HepG2 (cell line): ENCODE data around the gene ITGAV. TPM values are rescaled to one million over a fixed set of nuclear protein-coding genes. Genes with fewer than 3 reads are reported as not detected.
A peak's percentile ranks its signal among the peaks of the same experiment; 100 is the strongest.

ENCODE experiments used
- ATF1 ChIP-seq: IDR thresholded peaks from 2 replicates; pipeline ENCODE4 v1.6.1; 2016; ENCODE audit warnings: mild to moderate bottlenecking, control low read depth
- FOXJ3 ChIP-seq: sonication (generic); formaldehyde crosslinking; IDR thresholded peaks from 2 replicates; pipeline ENCODE4 v1.4.0; 2020; ENCODE audit warnings: missing genetic modification reagents, mild to moderate bottlenecking, borderline replicate concordance
- KLF11 ChIP-seq: IDR thresholded peaks from 2 replicates; pipeline ENCODE4 v1.6.1; 2016; ENCODE audit warnings: missing compliant biosample characterization
- LCORL ChIP-seq, 2 experiments: fragments of 450-650 bp in 1 of 2; sonication (generic) in 1 of 2; formaldehyde crosslinking in 1 of 2; IDR thresholded peaks; 2 replicates each; pipeline versions ENCODE4 v1.5.0 to v1.6.1; 2017 to 2020; ENCODE audit warnings: antibody characterized with exemption in 1 of 2, missing genetic modification reagents in 1 of 2
- MED13 ChIP-seq: sonication (generic); formaldehyde crosslinking; IDR thresholded peaks from 2 replicates; pipeline ENCODE4 v1.5.0; 2020; ENCODE audit warnings: missing genetic modification reagents
- MIER3 ChIP-seq: IDR thresholded peaks from 2 replicates; pipeline ENCODE4 v1.6.1; 2016; ENCODE audit warnings: missing compliant biosample characterization, borderline replicate concordance
- NCOA1 ChIP-seq: sonication (generic); formaldehyde crosslinking; IDR thresholded peaks from 2 replicates; pipeline ENCODE4 v1.9.0; 2021; ENCODE audit warnings: missing genetic modification reagents
- NFATC3 ChIP-seq: sonication (generic); formaldehyde crosslinking; IDR thresholded peaks from 2 replicates; pipeline ENCODE4 v1.5.1; 2020; ENCODE audit warnings: mild to moderate bottlenecking, missing genetic modification reagents
- NFRKB ChIP-seq: fragments of 450-650 bp; IDR thresholded peaks from 2 replicates; pipeline ENCODE4 v1.6.1; 2017
- NR2F1 ChIP-seq, 2 experiments: fragments of 450-650 bp in 1 of 2; formaldehyde crosslinking in 1 of 2; IDR thresholded peaks; 2 replicates each; pipeline versions ENCODE4 v1.5.0 to v1.6.1; 2016 to 2020; ENCODE audit warnings: mild to moderate bottlenecking in 1 of 2, missing compliant biosample characterization in 1 of 2, missing genetic modification reagents in 1 of 2, moderate library complexity in 1 of 2
- PLSCR1 ChIP-seq: sonication (generic); formaldehyde crosslinking; IDR thresholded peaks from 2 replicates; pipeline ENCODE4 v1.5.0; 2020; ENCODE audit warnings: missing genetic modification reagents, mild to moderate bottlenecking, borderline replicate concordance
- PRMT3 ChIP-seq: sonication (generic); formaldehyde crosslinking; IDR thresholded peaks from 2 replicates; pipeline ENCODE4 v1.8.1; 2022; ENCODE audit warnings: low read depth, mild to moderate bottlenecking, moderate library complexity, missing genetic modification reagents, borderline replicate concordance
- RFX3 ChIP-seq: IDR thresholded peaks from 2 replicates; pipeline ENCODE4 v1.6.1; 2016; ENCODE audit warnings: missing biosample characterization, missing genetic modification reagents
- SAP130 ChIP-seq: IDR thresholded peaks from 2 replicates; pipeline ENCODE4 v1.6.1; 2016; ENCODE audit warnings: low read depth
- ZBTB1 ChIP-seq: sonication (generic); formaldehyde crosslinking; IDR thresholded peaks from 2 replicates; pipeline ENCODE4 v1.4.0; 2020; ENCODE audit warnings: missing genetic modification reagents, borderline replicate concordance
- ZBTB10 ChIP-seq: sonication (generic); formaldehyde crosslinking; IDR thresholded peaks from 2 replicates; pipeline ENCODE4 v1.4.0; 2020; ENCODE audit warnings: missing genetic modification reagents, borderline replicate concordance
- ZFP90 ChIP-seq: sonication (generic); formaldehyde crosslinking; IDR thresholded peaks from 2 replicates; pipeline ENCODE4 v1.8.0; 2022; ENCODE audit warnings: missing genetic modification reagents, mild to moderate bottlenecking, inconsistent platforms, borderline replicate concordance
- ZFY ChIP-seq: sonication (generic); formaldehyde crosslinking; IDR thresholded peaks from 2 replicates; pipeline ENCODE4 v1.4.0; 2020; ENCODE audit warnings: missing genetic modification reagents
- ZNF354B ChIP-seq: sonication (generic); formaldehyde crosslinking; IDR thresholded peaks from 2 replicates; pipeline ENCODE4 v1.8.0; 2022; ENCODE audit warnings: mild to moderate bottlenecking, missing genetic modification reagents
- ZNF549 ChIP-seq: sonication (generic); formaldehyde crosslinking; IDR thresholded peaks from 2 replicates; pipeline ENCODE4 v1.5.0; 2020; ENCODE audit warnings: missing genetic modification reagents
- ZNF558 ChIP-seq: sonication (generic); formaldehyde crosslinking; IDR thresholded peaks from 2 replicates; pipeline ENCODE4 v1.9.0; 2022; ENCODE audit warnings: mild to moderate bottlenecking, missing genetic modification reagents, borderline replicate concordance
- ZNF652 ChIP-seq: IDR thresholded peaks from 2 replicates; pipeline ENCODE4 v1.6.1; 2016; ENCODE audit warnings: low read depth, borderline replicate concordance
- polyA plus RNA-seq, 8 experiments: library from polyadenylated mRNA; depleted of rRNA in 3 of 8; stranded (reverse) in 7 of 8; unstranded in 1 of 8; fragments of >200 nt; fragmentation: Illumina TruSeq in 4 of 8; extraction: Trizol in 4 of 8; gene quantifications; 2 replicates each; pipeline versions ENCODE4 v1.2.1 to v1.2.3, GENCODE V29; 2011 to 2016; ENCODE audit warnings: low read depth in 4 of 8, missing spikeins in 1 of 8, mixed read lengths in 1 of 8; ENCODE audit not compliant: insufficient read depth in 1 of 8
- total RNA-seq, 5 experiments: library from RNA; depleted of rRNA; stranded (reverse); fragments of >200 nt; fragmentation: Illumina TruSeq; extraction: Trizol; gene quantifications; 2 replicates each; pipeline ENCODE4 v1.2.3, GENCODE V29; 2016; ENCODE audit warnings: low read depth in 1 of 5
- TF ChIP-seq, protein P1 (sequence below): sonication (generic); formaldehyde crosslinking; IDR thresholded peaks from 2 replicates; pipeline ENCODE4 v1.5.0; 2020; ENCODE audit warnings: mild to moderate bottlenecking, low read depth, missing genetic modification reagents, borderline replicate concordance
- TF ChIP-seq, protein P2 (sequence below): IDR thresholded peaks from 2 replicates; pipeline ENCODE4 v1.6.1; 2016; ENCODE audit warnings: low read depth, borderline replicate concordance
- TF ChIP-seq, protein P3 (sequence below): sonication (generic); formaldehyde crosslinking; IDR thresholded peaks from 2 replicates; pipeline ENCODE4 v1.5.1; 2020; ENCODE audit warnings: mild to moderate bottlenecking, missing genetic modification reagents, borderline replicate concordance

Gene ITGAV
- total and polyA plus RNA-seq, 2 of the 13 experiments (the other 11 are each of a cell fraction or from before 2014, with no cell fraction given): 59.1 to 60.4 TPM

GRCh38 chr2:186590759-186591505 lies 1.1 kb downstream of the ITGAV start (continued):
- TF ChIP-seq ZNF558 (CRISPR knock-in tag) (no peak), RFX3 (no peak), ZNF354B (CRISPR knock-in tag) (no peak), MED13 (0 out of 2 replicates have a peak, but pooled peaks have one; percentile 25), SAP130 (CRISPR knock-in tag) (peak; percentile 8; the same call in 1 of the 2 replicates), ZNF652 (no peak), LCORL (IDR thresholded peaks at IDR 0.05) (no peak), LCORL (CRISPR knock-in tag; IDR thresholded peaks at IDR 0.05) (no peak), NFATC3 (CRISPR knock-in tag) (no peak), KLF11 (CRISPR knock-in tag) (peak; percentile 33; the same call in 1 of the 2 replicates), ZBTB1 (CRISPR knock-in tag) (no peak), NFRKB (no peak), NCOA1 (CRISPR knock-in tag) (no peak), FOXJ3 (0 out of 2 replicates have a peak, but pooled peaks have one; percentile 16), MIER3 (no peak), ZFP90 (CRISPR knock-in tag) (0 out of 2 replicates have a peak, but pooled peaks have one; percentile 27), ZBTB10 (CRISPR knock-in tag) (0 out of 2 replicates have a peak, but pooled peaks have one; percentile 30), ATF1 (CRISPR knock-in tag) (no peak), ZFY (CRISPR knock-in tag) (no peak), NR2F1 (CRISPR knock-in tag; IDR thresholded peaks at IDR 0.05) (no peak), ZNF549 (peak; percentile 74; the same call in 1 of the 2 replicates), PRMT3 (CRISPR knock-in tag) (0 out of 2 replicates have a peak, but pooled peaks have one; percentile 4), PLSCR1 (CRISPR knock-in tag) (no peak)
- TF ChIP-seq, protein P1, sequence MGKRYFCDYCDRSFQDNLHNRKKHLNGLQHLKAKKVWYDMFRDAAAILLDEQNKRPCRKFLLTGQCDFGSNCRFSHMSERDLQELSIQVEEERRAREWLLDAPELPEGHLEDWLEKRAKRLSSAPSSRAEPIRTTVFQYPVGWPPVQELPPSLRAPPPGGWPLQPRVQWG: no peak
- TF ChIP-seq, protein P2, sequence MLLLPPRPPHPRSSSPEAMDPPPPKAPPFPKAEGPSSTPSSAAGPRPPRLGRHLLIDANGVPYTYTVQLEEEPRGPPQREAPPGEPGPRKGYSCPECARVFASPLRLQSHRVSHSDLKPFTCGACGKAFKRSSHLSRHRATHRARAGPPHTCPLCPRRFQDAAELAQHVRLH: no peak
- TF ChIP-seq, protein P3, sequence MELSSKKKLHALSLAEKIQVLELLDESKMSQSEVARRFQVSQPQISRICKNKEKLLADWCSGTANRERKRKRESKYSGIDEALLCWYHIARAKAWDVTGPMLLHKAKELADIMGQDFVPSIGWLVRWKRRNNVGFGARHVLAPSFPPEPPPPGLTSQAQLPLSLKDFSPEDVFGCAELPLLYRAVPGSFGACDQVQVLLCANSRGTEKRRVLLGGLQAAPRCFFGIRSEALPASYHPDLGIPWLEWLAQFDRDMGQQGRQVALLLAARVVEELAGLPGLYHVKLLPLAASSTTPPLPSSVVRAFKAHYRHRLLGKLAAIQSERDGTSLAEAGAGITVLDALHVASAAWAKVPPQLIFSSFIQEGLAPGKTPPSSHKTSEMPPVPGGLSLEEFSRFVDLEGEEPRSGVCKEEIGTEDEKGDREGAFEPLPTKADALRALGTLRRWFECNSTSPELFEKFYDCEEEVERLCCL (CRISPR knock-in tag): no peak
